ENCODE data around the gene ARHGAP22. TPM values are rescaled to one million over a fixed set of nuclear protein-coding genes. Genes with fewer than 3 reads are reported as not detected.

ARHGAP22 gene
- total RNA-seq, 1 donor from 2014 or later, result 24.5 TPM

DNA sequence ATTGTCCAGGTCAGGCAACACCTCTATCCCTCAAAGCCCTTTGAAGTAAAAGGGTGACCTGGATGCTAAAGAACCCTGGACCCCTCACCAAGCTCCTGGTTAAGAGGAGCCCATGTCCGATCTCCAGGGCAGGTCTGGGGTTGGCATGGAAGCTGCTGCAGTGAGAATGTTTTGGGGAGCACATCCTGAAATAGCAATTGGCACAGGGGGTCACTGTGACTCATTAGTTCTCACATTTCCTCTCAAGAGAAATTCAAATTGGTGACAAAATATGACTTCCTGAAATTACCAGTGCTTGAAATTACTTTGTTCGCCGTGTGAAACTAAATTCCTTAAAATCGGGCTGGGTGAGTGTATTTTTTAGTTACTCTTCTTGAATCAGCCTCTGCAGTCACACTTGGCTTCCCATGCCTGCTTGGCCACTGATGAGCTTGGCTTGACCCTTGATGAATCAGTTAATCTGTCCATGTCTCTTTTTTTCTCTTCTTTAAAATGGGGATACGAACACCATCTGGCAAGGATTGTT, 18.8 kb upstream of the ARHGAP22 start:
- peak; percentile 86 for DNase-seq (ENCODE audit: low read depth)
- H3K4me3 ChIP-seq (ENCODE audit: low read depth, low read length), result no peak overlapping the region
- TF ChIP-seq, protein P1, sequence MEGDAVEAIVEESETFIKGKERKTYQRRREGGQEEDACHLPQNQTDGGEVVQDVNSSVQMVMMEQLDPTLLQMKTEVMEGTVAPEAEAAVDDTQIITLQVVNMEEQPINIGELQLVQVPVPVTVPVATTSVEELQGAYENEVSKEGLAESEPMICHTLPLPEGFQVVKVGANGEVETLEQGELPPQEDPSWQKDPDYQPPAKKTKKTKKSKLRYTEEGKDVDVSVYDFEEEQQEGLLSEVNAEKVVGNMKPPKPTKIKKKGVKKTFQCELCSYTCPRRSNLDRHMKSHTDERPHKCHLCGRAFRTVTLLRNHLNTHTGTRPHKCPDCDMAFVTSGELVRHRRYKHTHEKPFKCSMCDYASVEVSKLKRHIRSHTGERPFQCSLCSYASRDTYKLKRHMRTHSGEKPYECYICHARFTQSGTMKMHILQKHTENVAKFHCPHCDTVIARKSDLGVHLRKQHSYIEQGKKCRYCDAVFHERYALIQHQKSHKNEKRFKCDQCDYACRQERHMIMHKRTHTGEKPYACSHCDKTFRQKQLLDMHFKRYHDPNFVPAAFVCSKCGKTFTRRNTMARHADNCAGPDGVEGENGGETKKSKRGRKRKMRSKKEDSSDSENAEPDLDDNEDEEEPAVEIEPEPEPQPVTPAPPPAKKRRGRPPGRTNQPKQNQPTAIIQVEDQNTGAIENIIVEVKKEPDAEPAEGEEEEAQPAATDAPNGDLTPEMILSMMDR (conservative IDR thresholded peaks at IDR 0.05; ENCODE audit: low read depth, low read length), result no peak

DNA sequence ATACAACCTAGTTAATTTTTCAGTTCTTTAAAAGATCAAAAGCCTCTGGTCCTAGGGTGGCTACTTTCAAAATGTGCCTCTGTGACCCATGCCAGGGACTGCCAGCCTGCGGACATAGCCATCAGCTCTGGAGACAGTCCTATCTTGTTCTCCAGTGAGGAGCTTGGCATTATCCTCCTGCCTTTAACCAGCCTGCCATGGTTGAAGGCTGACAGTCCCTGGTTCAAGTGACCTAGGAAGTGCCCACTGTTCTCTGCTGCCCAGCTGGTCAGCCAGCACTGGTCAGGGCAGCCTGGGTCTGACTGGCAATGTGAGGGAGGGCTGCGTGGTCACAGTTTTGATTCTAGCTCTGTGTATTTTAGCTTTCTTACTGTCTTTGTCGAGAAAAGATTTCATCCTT, 18.1 kb upstream of the ARHGAP22 start:
- no peak for DNase-seq (ENCODE audit: low read depth)
- no peak overlapping the region for H3K4me3 ChIP-seq (ENCODE audit: low read depth, low read length)
- TF ChIP-seq, protein P1 (conservative IDR thresholded peaks at IDR 0.05; ENCODE audit: low read depth, low read length), result no peak

DNA sequence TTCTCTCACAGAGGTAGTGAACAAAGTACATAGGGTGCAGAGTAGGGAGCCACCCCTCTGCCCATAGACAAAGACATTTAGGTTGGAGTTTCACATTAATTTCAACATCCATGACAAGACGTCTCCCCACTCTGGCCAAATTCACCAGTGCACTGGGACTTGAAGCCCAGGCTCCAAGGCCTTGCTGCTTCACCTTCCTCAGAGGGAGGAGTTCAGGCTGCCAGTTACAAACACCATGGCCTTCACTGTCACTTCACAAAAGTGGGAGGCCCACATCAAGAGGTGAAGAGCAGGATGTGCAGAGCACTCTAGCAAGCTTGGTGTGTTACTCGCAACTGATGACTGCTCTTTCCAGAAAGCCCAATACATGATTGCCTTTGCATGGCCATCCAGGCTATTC, 15.8 kb upstream of the ARHGAP22 start:
- TF ChIP-seq, protein P1 (conservative IDR thresholded peaks at IDR 0.05; ENCODE audit: low read depth, low read length), result no peak
- no peak for DNase-seq (ENCODE audit: low read depth)
- H3K4me3 ChIP-seq (ENCODE audit: low read depth, low read length), result no peak overlapping the region

DNA sequence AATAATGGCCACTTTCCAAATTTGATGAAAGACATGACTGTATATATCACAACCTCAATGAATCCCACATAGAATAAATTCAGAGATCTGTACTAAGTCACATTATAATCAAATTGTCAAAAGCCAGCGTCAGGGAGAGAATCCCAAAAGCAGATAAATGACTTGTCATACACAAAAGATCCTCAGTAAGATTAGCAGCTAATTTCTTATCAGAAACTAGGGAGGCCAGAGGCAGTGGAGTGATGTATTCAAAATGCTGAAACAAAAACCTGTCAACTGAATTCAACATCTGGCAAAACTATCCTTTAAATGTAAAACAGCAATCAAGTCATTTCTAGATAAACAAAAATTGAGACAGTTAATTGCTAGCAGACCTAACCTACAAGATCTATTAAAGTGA, 11.6 kb upstream of the ARHGAP22 start:
- TF ChIP-seq, protein P1 (conservative IDR thresholded peaks at IDR 0.05; ENCODE audit: low read depth, low read length), result no peak
- DNase-seq (ENCODE audit: low read depth), result no peak
- no peak overlapping the region for H3K4me3 ChIP-seq (ENCODE audit: low read depth, low read length)

DNA sequence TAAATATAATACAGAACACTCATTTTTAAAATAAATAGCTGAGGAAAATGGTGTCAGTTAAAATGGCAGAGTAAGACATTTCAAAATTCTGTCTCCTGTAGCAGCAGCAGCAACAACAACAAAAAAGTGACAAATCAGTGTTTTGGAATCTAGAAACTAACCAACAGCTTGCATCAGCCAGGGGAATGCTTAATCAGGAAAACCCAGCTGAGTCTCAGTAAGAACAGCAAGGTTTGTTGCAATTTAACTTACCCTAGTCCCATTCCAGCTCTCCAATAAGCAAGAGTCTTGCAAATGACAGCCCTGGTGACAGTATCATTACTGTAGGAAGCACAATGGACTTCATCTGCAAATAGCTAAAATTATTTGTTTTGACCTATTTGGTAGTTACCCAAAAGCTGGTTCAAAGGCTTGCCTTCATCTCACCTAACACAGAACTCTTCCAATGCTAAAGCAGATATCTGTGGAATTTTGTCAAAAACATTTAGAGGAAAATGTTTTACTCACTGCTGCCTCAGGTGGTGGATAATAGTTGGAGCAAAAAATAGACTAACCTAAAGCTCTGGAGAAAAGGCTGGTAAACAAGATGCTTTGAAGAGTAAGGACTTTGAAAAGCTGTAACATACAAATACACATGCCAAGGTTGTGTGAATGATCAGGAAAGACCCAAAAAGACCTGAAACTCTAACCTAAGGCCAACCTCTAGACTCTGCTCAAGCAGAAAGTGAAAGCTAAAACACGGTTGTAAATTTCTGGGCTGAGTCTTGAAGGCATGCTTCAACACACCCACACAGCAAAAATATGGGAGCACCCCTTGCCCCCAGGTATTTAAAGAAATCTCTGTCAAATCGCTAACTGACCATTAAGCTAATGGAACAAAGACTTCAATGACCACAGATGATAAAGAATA, 9.9 kb upstream of the ARHGAP22 start:
- peak overlapping the region; percentile 4 for H3K4me3 ChIP-seq (ENCODE audit: low read depth, low read length)
- TF ChIP-seq, protein P1 (conservative IDR thresholded peaks at IDR 0.05; ENCODE audit: low read depth, low read length), result peak; percentile 51
- peak; percentile 81 for DNase-seq (ENCODE audit: low read depth)

DNA sequence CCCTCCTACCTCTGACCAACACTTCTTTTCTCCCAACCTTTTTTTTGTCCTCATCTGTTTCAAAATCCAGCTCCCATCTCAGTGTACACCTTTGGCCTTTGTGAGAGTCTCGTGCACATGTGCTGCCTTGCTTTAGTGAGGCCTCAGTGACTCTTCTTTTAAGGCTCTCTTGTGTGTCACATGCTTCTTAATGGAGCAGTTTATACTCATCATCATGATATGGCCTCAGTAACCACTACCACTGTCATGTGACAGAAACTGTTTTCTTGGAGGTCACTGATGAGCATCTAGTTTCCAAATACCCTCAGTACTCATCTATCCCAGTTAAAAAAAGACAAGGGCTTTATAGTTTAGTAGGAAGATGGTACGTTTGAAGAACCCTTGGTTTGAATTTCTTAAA, 8.1 kb upstream of the ARHGAP22 start:
- TF ChIP-seq, protein P1 (conservative IDR thresholded peaks at IDR 0.05; ENCODE audit: low read depth, low read length), result no peak
- H3K4me3 ChIP-seq (ENCODE audit: low read depth, low read length), result no peak overlapping the region
- DNase-seq (ENCODE audit: low read depth), result no peak
